ENCODE data around the gene ZWILCH. TPM values are rescaled to one million over a fixed set of nuclear protein-coding genes. Genes with fewer than 3 reads are reported as not detected.

Gene ZWILCH
- total RNA-seq, 1 experiment from 2014 or later = 39.9 TPM

DNA sequence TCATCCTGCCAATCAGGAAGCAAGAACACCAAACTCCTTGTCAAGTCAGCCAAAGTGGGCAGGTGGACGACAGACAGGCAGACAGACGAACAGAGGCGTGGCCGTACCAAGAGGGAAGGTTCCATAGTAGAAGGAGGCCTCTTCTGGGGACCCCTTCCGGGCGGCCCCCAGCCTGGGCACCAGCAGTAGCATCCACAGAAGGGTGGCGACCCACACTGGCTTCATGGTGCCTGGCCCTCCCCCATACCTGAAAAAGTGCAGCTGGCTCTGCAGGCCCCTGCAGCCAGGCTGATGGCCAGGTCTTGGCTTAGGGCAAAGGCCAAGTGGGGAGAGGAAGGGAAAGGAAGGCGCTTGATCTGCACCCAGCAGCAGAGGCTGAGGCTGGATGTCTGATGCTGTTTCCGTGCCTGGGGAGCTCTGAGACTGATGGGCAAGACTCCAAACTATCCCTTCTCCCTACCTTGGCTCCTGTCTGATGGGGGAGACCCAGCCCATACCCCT lies 60.1 kb downstream of the ZWILCH start:
- intact Hi-C loops (cut with micrococcal nuclease; ENCODE audit: unreplicated experiment) = no loop called here
- Histone ChIP-seq H3K27ac (ENCODE audit: low read length) (no peak overlapping the region), H3K27me3 (ENCODE audit: control insufficient read depth, insufficient read depth, low read length) (no peaks in the 10 kb centered on the region), H3K9me3 (ENCODE audit: control insufficient read depth, insufficient read depth, low read depth, low read length) (no peaks in the 10 kb centered on the region), H3K4me1 (ENCODE audit: control insufficient read depth, insufficient read depth, low read length) (peaks cover 7% of the 10 kb centered on the region; the same call in 1 of the 2 replicates), H3K36me3 (ENCODE audit: control insufficient read depth, insufficient read depth, low read length) (no peaks in the 10 kb centered on the region), H3K4me3 (ENCODE audit: low read depth in 2 of 2, low read length in 2 of 2) (no peak overlapping the region)
- ChIA-PET CTCF (interaction anchor here (0.6 kb wide), 1 partner anchor 1351 kb away, joined by 6 read pairs; no protein-coding TSS in a partner anchor), POLR2A (no interaction called here)
- DNase-seq (ENCODE audit: low read depth, low spot score) = no peak
- no peak; the same call in 1 of the 2 replicates for ATAC-seq
- in situ Hi-C loops (cut with HindIII; ENCODE audit: low pct_unique_long_range_greater_than_20kb, low sequenced_read_pairs) = no loop called here
- TF ChIP-seq, protein P1, sequence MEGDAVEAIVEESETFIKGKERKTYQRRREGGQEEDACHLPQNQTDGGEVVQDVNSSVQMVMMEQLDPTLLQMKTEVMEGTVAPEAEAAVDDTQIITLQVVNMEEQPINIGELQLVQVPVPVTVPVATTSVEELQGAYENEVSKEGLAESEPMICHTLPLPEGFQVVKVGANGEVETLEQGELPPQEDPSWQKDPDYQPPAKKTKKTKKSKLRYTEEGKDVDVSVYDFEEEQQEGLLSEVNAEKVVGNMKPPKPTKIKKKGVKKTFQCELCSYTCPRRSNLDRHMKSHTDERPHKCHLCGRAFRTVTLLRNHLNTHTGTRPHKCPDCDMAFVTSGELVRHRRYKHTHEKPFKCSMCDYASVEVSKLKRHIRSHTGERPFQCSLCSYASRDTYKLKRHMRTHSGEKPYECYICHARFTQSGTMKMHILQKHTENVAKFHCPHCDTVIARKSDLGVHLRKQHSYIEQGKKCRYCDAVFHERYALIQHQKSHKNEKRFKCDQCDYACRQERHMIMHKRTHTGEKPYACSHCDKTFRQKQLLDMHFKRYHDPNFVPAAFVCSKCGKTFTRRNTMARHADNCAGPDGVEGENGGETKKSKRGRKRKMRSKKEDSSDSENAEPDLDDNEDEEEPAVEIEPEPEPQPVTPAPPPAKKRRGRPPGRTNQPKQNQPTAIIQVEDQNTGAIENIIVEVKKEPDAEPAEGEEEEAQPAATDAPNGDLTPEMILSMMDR (IDR thresholded peaks at IDR 0.05) = no peak
- TF ChIP-seq POLR2AphosphoS5 (IDR thresholded peaks at IDR 0.05; ENCODE audit: low read depth, low read length) = no peak
- TF ChIP-seq, protein P2, sequence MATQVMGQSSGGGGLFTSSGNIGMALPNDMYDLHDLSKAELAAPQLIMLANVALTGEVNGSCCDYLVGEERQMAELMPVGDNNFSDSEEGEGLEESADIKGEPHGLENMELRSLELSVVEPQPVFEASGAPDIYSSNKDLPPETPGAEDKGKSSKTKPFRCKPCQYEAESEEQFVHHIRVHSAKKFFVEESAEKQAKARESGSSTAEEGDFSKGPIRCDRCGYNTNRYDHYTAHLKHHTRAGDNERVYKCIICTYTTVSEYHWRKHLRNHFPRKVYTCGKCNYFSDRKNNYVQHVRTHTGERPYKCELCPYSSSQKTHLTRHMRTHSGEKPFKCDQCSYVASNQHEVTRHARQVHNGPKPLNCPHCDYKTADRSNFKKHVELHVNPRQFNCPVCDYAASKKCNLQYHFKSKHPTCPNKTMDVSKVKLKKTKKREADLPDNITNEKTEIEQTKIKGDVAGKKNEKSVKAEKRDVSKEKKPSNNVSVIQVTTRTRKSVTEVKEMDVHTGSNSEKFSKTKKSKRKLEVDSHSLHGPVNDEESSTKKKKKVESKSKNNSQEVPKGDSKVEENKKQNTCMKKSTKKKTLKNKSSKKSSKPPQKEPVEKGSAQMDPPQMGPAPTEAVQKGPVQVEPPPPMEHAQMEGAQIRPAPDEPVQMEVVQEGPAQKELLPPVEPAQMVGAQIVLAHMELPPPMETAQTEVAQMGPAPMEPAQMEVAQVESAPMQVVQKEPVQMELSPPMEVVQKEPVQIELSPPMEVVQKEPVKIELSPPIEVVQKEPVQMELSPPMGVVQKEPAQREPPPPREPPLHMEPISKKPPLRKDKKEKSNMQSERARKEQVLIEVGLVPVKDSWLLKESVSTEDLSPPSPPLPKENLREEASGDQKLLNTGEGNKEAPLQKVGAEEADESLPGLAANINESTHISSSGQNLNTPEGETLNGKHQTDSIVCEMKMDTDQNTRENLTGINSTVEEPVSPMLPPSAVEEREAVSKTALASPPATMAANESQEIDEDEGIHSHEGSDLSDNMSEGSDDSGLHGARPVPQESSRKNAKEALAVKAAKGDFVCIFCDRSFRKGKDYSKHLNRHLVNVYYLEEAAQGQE (IDR thresholded peaks at IDR 0.05; ENCODE audit: insufficient read depth in 1 of 2, low read depth in 2 of 2, low read length in 1 of 2) = no peak
- no peak for TF ChIP-seq SIN3A (IDR thresholded peaks at IDR 0.05; ENCODE audit: borderline replicate concordance, insufficient read depth, low read depth, low read length)
- TF ChIP-seq TCF7L2 (IDR thresholded peaks at IDR 0.05; ENCODE audit: low read depth, low read length) = no peak
- no TSS peak for BruUV-seq (replicated peaks)

DNA sequence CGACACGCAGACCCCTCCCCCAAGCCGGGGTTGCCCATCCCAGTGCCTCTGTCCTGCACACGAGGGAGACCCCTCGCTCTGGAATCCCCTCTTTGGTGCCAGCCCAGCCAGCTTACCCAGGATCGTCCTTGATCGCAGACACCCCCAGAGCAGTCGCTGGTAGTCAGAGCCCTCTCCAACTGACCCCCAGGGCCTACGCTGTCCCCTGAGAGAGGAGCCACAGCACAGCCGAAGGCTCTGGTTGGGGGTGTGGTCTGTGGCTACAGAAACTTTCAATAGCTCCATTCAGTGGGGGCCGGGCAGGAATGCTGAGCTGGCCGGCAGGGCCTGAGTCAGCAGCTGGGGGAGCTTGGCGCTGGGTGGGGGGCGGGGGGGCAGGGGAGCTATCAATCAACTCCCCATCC lies 60.6 kb downstream of the ZWILCH start, which contains the start of gene LCTL:
TSS of gene LCTL (minus strand) at position 258 of the 404 bp plus-strand sequence. CDS start 633 bp downstream, outside the sequence.
- ChIA-PET POLR2A (no interaction called here), CTCF (interaction anchor here (0.6 to 1.7 kb wide), 2 partner anchors 36 to 1351 kb away, joined by 6 to 12 read pairs; no protein-coding TSS in a partner anchor)
- Histone ChIP-seq H3K4me3 (ENCODE audit: low read depth in 2 of 2, low read length in 2 of 2) (no peak within 1 kb of the TSS), H3K27ac (ENCODE audit: low read length) (no peak within 1 kb of the TSS), H3K9me3 (ENCODE audit: control insufficient read depth, insufficient read depth, low read depth, low read length) (no peaks in the 10 kb centered on the region), H3K36me3 (ENCODE audit: control insufficient read depth, insufficient read depth, low read length) (no peaks in the 10 kb centered on the region), H3K27me3 (ENCODE audit: control insufficient read depth, insufficient read depth, low read length) (no peaks in the 10 kb centered on the region), H3K4me1 (ENCODE audit: control insufficient read depth, insufficient read depth, low read length) (peaks cover 7% of the 10 kb centered on the region; the same call in 1 of the 2 replicates)
- BruUV-seq (replicated peaks) = no TSS peak
- intact Hi-C loops (cut with micrococcal nuclease; ENCODE audit: unreplicated experiment) (no loop called here), in situ Hi-C loops (cut with HindIII; ENCODE audit: low pct_unique_long_range_greater_than_20kb, low sequenced_read_pairs) (no loop called here)
- DNase-seq (ENCODE audit: low read depth, low spot score) (no peak), ATAC-seq (no peak)
- TF ChIP-seq TCF7L2 (IDR thresholded peaks at IDR 0.05; ENCODE audit: low read depth, low read length) (no peak), POLR2AphosphoS5 (IDR thresholded peaks at IDR 0.05; ENCODE audit: low read depth, low read length) (no peak), SIN3A (IDR thresholded peaks at IDR 0.05; ENCODE audit: borderline replicate concordance, insufficient read depth, low read depth, low read length) (no peak)
- TF ChIP-seq, protein P1 (IDR thresholded peaks at IDR 0.05) = no peak
- TF ChIP-seq, protein P2 (IDR thresholded peaks at IDR 0.05; ENCODE audit: insufficient read depth in 1 of 2, low read depth in 2 of 2, low read length in 1 of 2) = no peak
